ENCODE results near the gene VIPR2. TPM values are rescaled to one million over a fixed set of nuclear protein-coding genes. Genes with fewer than 3 reads are reported as not detected.

VIPR2 gene
- total and polyA plus RNA-seq, 2 of the 13 experiments (the other 11 are each of a cell fraction or from before 2014, with no cell fraction given), result not detected

GRCh38 chr7:159155410-159155809 is 10.7 kb upstream of the VIPR2 start (continued):
- TF ChIP-seq TARDBP (CRISPR knock-in tag; IDR thresholded peaks at IDR 0.05) (no peak), SETDB1 (CRISPR knock-in tag; IDR thresholded peaks at IDR 0.05; ENCODE audit: borderline replicate concordance) (0 out of 2 replicates have a peak, but pooled peaks have one; percentile 26), UBTF (CRISPR knock-in tag; IDR thresholded peaks at IDR 0.05) (no peak), RBM22 (optimal IDR thresholded peaks at IDR 0.05; ENCODE audit: low read length) (no peak), ZNF724P (CRISPR knock-in tag; IDR thresholded peaks at IDR 0.05; ENCODE audit: borderline replicate concordance) (no peak), ZNF777 (CRISPR knock-in tag; IDR thresholded peaks at IDR 0.05) (no peak), NKX3-1 (CRISPR knock-in tag; IDR thresholded peaks at IDR 0.05) (no peak), ZSCAN30 (CRISPR knock-in tag; IDR thresholded peaks at IDR 0.05) (no peak), ZNF572 (CRISPR knock-in tag; IDR thresholded peaks at IDR 0.05) (no peak), LCORL (IDR thresholded peaks at IDR 0.05) (no peak), LCORL (CRISPR knock-in tag; IDR thresholded peaks at IDR 0.05) (peak; percentile 38; the same call in 1 of the 2 replicates), ZBED4 (CRISPR knock-in tag; IDR thresholded peaks at IDR 0.05; ENCODE audit: borderline replicate concordance) (no peak), ZNF839 (CRISPR knock-in tag; IDR thresholded peaks at IDR 0.05; ENCODE audit: borderline replicate concordance) (no peak), MYC (CRISPR knock-in tag; IDR thresholded peaks at IDR 0.05; ENCODE audit: borderline replicate concordance) (no peak), SRSF9 (IDR thresholded peaks at IDR 0.05; ENCODE audit: borderline replicate concordance, insufficient read depth, low read depth, low read length, poor library complexity, severe bottlenecking) (no peak), MTA1 (CRISPR knock-in tag; IDR thresholded peaks at IDR 0.05; ENCODE audit: borderline replicate concordance) (peak; percentile 41; the same call in 1 of the 2 replicates), ZNF329 (CRISPR knock-in tag; IDR thresholded peaks at IDR 0.05; ENCODE audit: low read depth) (no peak), ZNF646 (CRISPR knock-in tag; IDR thresholded peaks at IDR 0.05) (no peak)
